HG03280 (cell line): ENCODE data around the gene MAPK8IP1.
A peak's percentile ranks its signal among the peaks of the same experiment; 100 is the strongest.

Source experiments
- ATAC-seq: cut with Tn5 transposase; IDR thresholded peaks from one replicate; pipeline ENCODE4 v1.9.1; 2021; ENCODE audit warnings: mild to moderate bottlenecking, moderate library complexity; ENCODE audit not compliant: unreplicated experiment

MAPK8IP1 gene

GRCh38 chr11:45906965-45907611, 21.6 kb downstream of the MAPK8IP1 start, which contains the start of gene FREY1:
Gene FREY1, minus strand, starts transcription at chr11:45907271. Its CDS starts 26 bp downstream, at chr11:45907245.
- no peak for ATAC-seq

- ATAC-seq, result no peak
These were observed 22.5 kb downstream of the MAPK8IP1 start for GRCh38 chr11:45907911-45908370.

- ATAC-seq, result no peak
These were observed 24.4 kb downstream of the MAPK8IP1 start for GRCh38 chr11:45909594-45910475.

GRCh38 chr11:45910623-45911022, 25.2 kb downstream of the MAPK8IP1 start:
- no peak for ATAC-seq

DNA sequence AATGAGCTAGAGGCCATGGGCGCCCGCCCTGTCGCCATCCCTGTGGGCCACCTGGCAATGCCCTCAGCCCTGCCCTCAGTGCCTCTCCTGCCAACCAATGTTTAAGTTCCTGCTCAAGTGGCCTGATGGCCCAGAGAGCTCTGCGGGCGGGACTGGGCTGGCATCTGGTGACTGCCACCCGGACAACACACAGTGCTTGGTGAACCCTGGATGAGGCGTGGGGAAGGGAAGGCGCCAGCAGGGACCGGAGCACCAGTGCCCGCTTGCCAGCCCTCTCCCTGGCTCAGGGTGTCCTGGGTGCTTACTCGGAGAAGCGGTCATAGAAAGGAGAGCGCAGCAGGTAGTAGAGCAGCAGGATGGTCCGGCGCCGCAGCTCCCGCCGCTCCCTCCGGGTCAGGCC, 28.1 kb downstream of the MAPK8IP1 start:
- no peak for ATAC-seq

- ATAC-seq, result no peak
These were observed 28.6 kb downstream of the MAPK8IP1 start for GRCh38 chr11:45913942-45914635.

- ATAC-seq, result no peak
These were observed 30.0 kb downstream of the MAPK8IP1 start for GRCh38 chr11:45915446-45915845.

- ATAC-seq, result no peak
These were observed 31.8 kb downstream of the MAPK8IP1 start for GRCh38 chr11:45917286-45917622.

GRCh38 chr11:45917623-45918330, 32.3 kb downstream of the MAPK8IP1 start, which contains the start of gene PEX16:
Gene PEX16, minus strand, starts transcription at chr11:45917877. Its CDS starts 66 bp downstream, at chr11:45917811.
- peak; percentile 85 for ATAC-seq

- peak; percentile 40 for ATAC-seq
These were observed 33.0 kb downstream of the MAPK8IP1 start for GRCh38 chr11:45918331-45918941.

DNA sequence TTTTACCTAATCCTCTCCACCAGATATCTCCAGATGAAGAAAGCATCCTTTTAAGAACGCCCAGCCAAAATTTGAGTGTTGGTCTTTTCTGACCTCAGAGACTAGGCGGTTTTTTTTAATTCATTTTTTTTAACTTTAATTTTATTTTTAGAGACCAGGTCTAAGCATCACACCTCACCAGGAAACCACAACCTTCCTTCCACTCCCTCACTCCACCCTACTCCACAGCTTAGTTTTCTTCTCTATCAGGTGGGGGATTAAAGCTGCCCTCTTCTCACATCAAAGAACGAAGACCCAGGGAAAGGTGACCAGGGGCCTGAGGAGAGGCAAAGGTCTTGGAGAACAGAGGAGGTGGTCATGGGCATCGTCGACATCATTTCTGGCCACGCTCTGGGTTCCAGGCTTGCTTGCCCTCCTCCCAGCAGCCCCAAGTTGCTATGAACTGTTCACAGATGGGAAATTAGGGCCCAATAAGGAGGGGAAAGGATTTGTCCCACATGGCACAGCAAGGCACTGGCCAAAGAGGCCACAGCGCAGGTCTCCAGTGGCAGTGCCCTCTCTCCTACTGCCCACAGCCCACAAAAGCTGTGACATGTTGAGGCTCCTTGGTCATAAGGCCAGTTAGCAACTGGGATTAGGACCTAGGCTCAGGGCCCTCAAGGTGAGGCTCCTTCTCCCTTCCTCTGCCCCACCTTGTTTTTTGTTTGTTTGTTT, 33.7 kb downstream of the MAPK8IP1 start:
- ATAC-seq, result no peak

DNA sequence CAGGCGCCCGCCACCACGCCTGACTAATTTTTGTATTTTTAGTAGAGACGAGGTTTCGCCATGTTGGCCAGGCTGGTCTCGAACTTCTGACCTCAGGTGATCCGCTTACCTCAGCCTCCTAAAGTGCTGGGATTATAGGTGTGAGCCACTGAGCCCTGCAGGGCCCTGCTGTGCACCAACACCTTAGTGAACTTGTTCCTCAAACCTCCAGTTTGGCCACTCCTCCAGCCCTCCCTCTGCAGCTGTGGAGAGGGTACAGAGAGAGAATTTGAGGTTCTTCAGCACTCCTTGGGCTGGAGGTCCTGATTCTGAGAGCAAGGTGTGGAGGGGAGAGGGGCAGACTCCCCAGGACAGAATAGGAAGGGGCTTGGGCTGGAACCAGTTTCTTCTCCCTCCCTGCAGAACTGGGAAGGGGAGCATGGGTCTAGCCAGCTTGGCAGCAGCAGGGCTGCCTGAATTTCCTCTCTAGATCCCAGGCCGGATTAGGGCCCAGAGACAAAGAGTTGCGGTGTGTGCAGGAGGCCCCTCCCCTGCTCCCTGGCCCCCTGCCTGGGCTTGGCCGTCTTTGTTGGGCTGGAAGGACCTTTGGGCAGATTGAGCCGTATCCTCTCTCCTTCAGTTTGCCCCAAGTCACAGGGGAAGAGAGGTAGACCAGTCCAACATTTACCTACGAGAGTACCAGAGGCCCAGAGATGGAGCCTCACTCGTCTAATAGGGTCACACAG, 34.5 kb downstream of the MAPK8IP1 start:
- ATAC-seq, result no peak

DNA sequence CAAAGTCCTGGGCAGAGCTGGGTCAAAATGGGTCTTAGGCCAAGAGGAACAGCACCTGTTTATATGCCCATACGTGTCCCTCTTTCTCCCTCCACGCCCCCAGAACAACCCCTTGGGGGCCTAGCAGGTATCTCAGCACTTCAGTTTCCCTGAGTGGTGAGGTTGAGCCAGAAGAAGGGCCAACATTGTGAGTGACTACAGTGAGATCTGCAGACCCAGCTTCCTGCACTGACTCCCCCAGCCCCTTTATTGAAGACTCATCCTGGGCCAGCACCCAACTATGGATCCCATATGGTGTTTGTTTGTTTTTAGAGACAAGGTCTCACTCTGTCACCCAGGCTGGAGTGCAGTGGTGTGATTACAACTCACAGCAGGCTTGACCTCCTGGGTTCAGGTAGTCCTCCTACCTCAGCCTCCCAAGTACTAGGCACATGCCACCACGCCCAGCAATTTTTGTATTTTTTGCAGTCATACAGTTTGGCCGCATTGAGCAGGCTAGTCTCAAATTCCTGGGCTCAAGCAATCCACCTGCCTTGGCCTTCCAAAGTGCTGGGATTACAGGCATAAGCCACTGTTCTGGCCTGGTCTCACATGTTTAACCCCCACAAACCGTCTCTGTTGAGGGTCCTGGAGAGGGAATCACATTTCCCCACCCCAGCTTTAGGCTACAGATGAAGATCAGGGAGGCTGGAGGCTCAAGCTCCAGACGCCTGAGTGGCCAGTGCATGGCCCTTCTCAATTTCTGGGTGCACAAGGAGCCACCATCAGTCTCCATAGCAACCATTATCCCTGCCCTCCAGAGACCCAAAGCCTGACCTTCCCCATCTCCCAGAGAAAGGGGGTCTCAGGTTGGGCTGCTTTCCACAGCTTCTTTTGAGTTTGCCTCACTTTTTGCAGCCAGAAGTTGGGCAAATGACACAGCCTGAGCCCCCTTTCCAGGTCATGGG, 35.4 kb downstream of the MAPK8IP1 start:
- no peak for ATAC-seq

GRCh38 chr11:45921561-45922424, 36.3 kb downstream of the MAPK8IP1 start:
- ATAC-seq, result no peak

GRCh38 chr11:45922425-45923082, 37.1 kb downstream of the MAPK8IP1 start, which contains the start of gene LARGE2:
Gene LARGE2, plus strand, starts transcription at chr11:45922656. Its CDS starts 227 bp downstream, at chr11:45922883.
- ATAC-seq, result no peak
